ENCODE data around the gene HOXA7. TPM values are rescaled to one million over a fixed set of nuclear protein-coding genes. Genes with fewer than 3 reads are reported as not detected.

Gene HOXA7
- total and polyA plus RNA-seq, 2 experiments from 2014 or later, result 0.24 TPM; not detected in 1

- H3K36me3 Mint-ChIP-seq (ENCODE audit: low read depth), result no peaks in the 10 kb centered on the region; the same call in 2 of the 3 replicates
- H2AFZ ChIP-seq, result no peak overlapping the region
Measured at GRCh38 chr7:27137640-27138315, 18.7 kb downstream of the HOXA7 start.

More at GRCh38 chr7:27137640-27138315, 18.7 kb downstream of the HOXA7 start:
- no peaks in the 10 kb centered on the region for H3K79me2 ChIP-seq (replicated peaks; ENCODE audit: insufficient read depth)
- Mint-ChIP-seq H3K27me3 (ENCODE audit: insufficient read depth, low read depth, poor library complexity) (peaks cover 100% of the 10 kb centered on the region), H3K4me3 (no peak overlapping the region), H3K27ac (no peak overlapping the region), H3K4me1 (peaks cover 16% of the 10 kb centered on the region), H3K9me3 (peaks cover 8% of the 10 kb centered on the region; the same call in 2 of the 3 replicates)
- ATAC-seq (no peak), DNase-seq (ENCODE audit: low spot score) (no peak)
- H3F3A ChIP-seq (replicated peaks; ENCODE audit: low read depth), result peaks cover 56% of the 10 kb centered on the region
- no peak overlapping the region for H3K4me2 ChIP-seq
- peaks cover 100% of the 10 kb centered on the region for H3K27me3 ChIP-seq (ENCODE audit: insufficient read depth)
- no peak overlapping the region for H3K27ac ChIP-seq (ENCODE audit: low read depth)
- peaks cover 28% of the 10 kb centered on the region for H3K4me1 ChIP-seq (ENCODE audit: insufficient read depth)
- no peaks in the 10 kb centered on the region for H3K9me2 ChIP-seq (ENCODE audit: insufficient read depth)
- H4K20me1 ChIP-seq (replicated peaks; ENCODE audit: insufficient read depth), result peaks cover 62% of the 10 kb centered on the region
- H3K4me3 ChIP-seq, result no peak overlapping the region
- TF ChIP-seq ETS1 (IDR thresholded peaks at IDR 0.05) (no peak), CTCF (conservative IDR thresholded peaks at IDR 0.05; ENCODE audit: low read depth in 2 of 2) (no peak), ZNF331 (CRISPR knock-in tag; IDR thresholded peaks at IDR 0.05; ENCODE audit: low read depth) (no peak), EZH2 (IDR thresholded peaks at IDR 0.05; ENCODE audit: low read depth, unreplicated experiment) (no peak), ZNF114 (CRISPR knock-in tag; IDR thresholded peaks at IDR 0.05) (no peak), ZNF462 (CRISPR knock-in tag; IDR thresholded peaks at IDR 0.05) (no peak), REST (IDR thresholded peaks at IDR 0.05; ENCODE audit: unreplicated experiment) (no peak), STAT1 (IDR thresholded peaks at IDR 0.05; ENCODE audit: unreplicated experiment) (no peak), EZH2phosphoT487 (IDR thresholded peaks at IDR 0.05; ENCODE audit: unreplicated experiment) (no peak), NANOG (IDR thresholded peaks at IDR 0.05; ENCODE audit: borderline replicate concordance) (no peak), CREB1 (CRISPR knock-in tag; IDR thresholded peaks at IDR 0.05; ENCODE audit: low read depth) (no peak), POLR2AphosphoS5 (IDR thresholded peaks at IDR 0.05; ENCODE audit: low read depth) (no peak), JUNB (IDR thresholded peaks at IDR 0.05; ENCODE audit: unreplicated experiment) (no peak)
- no peaks in the 10 kb centered on the region for H3K36me3 ChIP-seq (ENCODE audit: insufficient read depth)

Data from GM23338 (cell line).